Fibroblast of skin of right quadriceps (primary cell): ENCODE results near the gene TRIM65.
"Not testable (repeated sequence)": the region's sequence is repeated elsewhere in the genome, so short reads cannot be mapped to it uniquely, and the experiment has no call there.

ENCODE experiments used
- DNase-seq: peaks from one replicate; pipeline ENCODE4 v3.0.0-alpha.2; 2013

The TRIM65 gene

DNA sequence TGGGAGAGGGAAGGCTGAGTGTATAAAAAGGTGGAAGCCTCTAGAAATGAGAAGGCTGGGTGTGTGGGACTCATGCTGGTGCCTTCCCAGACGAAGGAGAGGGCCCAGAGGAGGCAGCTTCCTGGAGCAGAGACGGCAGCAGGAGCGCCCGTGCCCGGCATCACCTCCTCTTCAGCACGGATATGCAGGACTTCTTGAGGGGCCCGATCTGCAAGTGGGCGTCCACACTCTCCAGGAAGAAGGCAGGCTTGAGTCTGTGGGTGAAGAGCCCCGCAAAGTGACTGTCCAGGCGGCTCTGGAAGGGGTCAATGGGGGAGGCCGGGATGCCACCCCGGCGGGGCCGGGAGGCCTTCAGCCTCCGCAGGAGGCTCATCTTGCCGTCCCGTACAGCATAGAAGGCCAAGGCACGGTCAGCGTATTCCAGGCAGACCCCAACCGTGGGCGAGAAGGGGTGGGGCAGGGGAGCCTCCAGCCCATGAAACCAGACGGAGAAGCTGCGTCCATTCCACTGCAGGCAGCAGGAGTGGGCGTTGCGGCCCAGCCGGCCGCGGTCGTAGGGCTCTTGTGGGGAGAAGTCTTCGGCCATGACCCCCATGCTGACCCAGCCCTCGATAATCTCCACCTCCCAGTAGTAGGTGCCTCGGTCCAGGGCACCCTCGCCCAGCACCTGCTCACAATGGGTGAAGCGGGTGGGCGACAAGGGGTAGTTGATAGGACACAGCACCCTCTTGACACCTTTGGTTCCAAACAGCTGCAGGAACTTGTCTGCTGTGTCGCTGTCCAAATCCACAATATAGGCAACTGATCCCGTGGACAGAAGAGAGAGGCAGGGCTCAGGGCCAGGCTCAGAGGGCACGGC lies 22.2 kb downstream of the TRIM65 start:
- no peak for DNase-seq

DNA sequence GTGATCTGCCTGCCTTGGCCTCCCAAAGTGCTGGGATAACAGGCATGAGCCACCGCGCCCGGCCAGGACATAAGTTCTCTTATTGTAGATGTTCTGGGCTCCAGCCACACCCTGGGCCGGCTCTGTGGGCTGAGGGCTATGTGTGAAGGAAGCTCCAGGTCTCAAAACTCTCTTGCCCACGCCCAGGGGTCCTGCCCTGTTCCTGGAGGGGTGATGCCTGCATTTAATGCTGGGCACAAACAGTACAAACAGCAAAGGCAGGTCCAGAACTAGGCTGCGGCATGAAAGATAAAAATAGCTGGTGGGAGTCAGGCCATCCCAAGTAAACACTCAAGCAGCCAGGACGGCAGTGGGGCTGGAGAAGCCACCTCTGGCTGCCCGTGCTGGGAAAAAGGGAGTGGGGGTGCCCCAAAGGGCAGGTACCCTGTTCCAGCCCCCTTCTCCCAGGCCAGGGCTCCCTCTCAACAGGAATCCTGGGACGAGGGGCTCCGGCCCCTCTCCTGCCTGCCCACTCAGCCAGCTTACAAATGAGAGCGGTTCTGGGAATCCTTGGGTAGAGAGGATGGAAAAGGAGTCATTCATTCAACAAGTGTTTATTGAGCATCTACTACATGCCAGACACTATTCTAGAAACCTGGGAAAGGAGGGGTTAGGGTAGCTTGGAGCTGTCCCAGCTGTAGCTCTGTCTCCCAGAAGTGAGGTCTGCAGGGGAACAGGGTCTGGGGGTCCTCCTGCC lies 23.0 kb downstream of the TRIM65 start:
- DNase-seq: no peak

DNA sequence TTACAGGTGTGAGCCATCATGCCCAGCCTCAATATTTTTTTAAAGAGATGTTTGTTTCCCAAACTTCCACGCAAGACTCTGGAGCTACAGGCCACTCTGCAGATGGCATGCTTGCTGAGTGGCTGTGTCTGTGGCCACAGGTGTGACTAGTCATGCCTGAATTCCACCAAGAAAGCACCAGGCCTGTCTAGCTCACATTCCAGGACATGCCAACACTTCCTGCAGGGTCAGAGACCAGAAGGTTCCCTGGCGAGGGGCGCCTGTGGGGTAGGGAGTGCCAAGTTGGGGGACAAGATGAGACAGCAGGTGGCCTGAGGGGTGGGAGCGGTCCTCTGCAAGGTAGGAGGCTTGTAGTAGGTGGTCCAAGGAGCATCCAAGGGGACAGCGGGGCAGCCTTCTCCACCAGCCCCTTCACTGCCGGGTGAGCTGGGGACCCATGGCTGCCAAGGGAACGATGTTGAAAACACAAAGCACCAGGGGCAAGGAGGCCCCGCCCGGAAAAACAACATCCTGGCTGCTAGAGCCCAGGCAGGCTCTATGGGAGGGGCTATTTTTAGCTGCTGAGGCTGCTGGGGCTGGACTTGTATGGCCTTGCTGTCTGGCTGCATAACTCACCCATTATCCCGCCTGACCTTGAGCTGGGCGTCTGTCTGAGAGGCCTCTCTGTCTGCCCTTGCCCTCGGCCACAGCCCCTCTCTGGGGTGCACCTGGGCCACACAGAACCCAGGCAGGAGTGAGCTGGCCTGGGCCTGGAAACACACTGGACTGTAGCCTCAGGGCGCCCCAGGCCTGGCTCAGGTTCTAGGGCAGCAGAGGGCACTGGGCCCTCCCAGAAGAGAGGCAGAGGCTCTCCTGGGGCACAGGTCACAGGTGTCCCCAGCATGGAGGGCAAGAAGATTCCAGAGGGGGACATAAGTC lies 24.1 kb downstream of the TRIM65 start:
- peak; percentile 52 for DNase-seq

DNA sequence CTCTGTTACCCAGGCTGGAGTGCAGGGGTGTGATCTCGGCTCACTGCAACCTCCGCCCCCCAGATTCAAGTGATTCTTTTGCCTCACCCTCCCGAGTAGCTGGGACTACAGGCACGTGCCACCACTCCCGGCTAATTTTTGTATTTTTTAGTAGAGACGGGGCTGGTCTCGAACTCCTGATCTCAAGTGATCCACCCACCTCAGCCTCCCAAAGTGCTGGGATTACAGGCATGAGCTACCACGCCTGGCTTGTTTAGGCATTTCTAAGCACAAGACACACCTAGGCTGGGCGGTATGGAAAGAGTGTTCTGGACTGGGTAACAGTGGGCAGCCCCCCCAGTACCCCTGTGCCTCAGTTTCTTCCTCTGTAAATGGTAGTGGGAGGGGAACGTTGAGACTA lies 26.5 kb downstream of the TRIM65 start:
- not testable (repeated sequence) for DNase-seq

- DNase-seq: no peak
These were observed 27.2 kb downstream of the TRIM65 start for GRCh38 chr17:75869282-75870141.

- DNase-seq: not testable (repeated sequence)
These were observed 27.9 kb downstream of the TRIM65 start for GRCh38 chr17:75868730-75869281.

DNA sequence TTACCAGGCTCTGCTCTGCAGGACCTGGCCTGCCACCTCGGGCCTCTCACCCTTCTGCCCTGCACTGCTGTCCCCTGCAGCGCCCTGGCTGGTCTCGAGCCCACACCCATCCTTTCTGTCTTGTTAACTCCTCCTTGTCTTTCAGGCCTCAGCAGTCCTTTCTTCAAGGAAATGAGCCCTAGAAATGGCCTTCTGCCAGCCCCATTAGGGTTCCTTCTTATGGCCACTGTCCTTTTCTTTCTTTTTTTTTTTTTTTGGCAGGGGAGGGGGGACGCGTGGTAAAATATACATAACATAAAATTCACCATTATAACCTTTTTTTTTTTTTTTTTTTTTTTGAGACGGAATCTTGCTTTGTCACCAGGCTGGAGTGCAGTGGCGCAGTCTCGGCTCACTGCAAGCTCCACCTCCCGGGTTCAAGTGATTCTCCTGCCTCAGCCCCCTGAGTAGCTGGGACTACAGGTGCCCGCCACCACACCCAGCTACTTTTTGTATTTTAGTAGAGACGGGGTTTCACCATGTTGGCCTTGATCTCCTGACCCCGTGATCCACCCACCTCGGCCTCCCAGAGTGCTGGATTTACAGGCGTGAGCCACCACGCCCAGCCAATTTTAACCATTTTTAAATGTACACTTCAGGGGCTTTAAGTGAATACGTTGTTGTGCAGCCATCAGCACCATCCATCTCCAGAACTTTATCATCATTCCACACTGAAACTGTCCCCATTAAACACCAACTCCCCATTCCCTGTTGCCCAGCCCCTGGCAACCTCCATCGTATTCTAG lies 31.2 kb downstream of the TRIM65 start:
- DNase-seq: not testable (repeated sequence)

DNA sequence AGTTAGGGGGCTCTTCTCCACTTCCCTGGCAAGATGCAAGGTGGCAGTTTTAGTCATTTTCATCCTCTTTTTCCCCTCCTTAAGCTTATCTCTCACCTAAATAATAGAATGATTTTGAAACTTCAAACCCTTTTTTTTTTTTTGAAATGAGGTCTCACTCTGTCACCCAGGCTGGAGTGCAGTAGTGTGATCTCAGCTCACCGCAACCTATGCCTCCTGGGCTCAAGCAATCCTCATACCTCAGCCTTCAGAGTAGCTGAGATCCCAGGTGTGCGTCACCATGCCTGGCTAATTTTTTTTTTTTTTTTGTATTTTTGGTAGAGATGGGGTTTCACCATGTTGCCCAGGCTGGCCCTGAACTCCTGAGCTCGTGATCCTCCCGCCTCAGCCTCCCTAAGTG lies 31.9 kb downstream of the TRIM65 start:
- not testable (repeated sequence) for DNase-seq

DNA sequence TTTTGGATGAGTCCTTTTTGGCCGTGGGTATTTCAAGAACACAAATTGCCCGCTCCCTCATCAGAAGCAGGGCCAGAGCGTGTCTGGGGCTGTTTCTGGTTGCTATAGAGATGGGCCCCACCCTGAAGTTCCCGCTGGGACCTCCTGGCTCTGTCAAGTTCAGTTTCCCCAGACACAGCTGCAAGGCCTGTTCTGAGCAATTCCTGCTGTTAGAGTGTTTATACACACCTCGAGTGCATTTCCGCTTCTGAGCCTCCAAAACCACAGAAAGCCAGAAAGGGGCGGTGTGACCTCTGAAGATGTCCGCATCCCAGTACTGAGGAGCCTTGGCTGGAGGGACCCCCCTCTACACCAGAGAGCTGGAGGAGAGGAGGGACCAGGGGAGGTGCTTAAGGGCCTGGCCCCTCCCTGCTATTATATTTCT lies 32.3 kb downstream of the TRIM65 start:
- peak; percentile 65 for DNase-seq

GRCh38 chr17:75861927-75862317 lies 34.8 kb downstream of the TRIM65 start:
- no peak for DNase-seq

GRCh38 chr17:75859358-75859757 lies 37.4 kb downstream of the TRIM65 start:
- DNase-seq: not testable (repeated sequence)

GRCh38 chr17:75856062-75856756 lies 40.5 kb downstream of the TRIM65 start:
- DNase-seq: no peak

DNA sequence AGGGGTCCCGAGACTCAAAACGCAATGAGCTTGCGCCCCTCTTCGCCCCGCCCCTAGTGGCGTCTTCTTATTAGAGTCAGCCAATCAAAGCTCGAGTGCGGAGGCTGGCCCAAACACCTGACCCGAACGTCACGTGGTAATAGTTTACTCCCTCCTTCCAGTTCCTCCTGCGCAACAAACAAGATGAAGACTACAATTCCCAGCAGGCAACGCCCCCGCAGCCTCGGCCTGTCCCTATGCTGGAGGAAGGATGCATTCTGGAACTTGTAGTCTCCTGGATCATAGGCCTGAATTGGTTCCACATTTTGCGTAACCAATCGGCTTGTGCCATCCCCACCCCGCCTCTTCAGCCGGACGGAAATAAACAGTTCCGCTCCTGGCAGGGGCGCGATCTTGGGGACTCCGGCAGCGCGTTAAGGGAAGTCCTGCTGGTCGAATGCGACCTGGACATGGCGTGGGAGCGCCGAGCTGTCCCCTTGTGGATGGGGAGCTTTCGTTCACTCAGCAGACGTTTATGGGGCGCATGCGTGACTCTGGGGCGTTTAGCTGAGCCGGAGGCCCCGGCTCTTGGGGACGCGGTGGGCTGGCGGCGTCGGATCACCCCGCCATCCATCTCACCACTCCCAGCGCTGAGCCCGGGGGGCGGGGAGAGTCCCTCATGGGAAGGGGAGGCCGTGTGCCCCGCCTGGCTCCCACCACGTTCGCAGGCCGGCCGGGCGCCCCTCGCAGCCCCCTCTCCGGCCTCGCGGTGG lies 41.3 kb downstream of the TRIM65 start, which contains the start of gene WBP2:
WBP2 (minus strand) TSS at position 26 of the 752 bp plus-strand sequence. CDS start 38 bp downstream, outside the sequence.
- DNase-seq: peak; percentile 100

DNA sequence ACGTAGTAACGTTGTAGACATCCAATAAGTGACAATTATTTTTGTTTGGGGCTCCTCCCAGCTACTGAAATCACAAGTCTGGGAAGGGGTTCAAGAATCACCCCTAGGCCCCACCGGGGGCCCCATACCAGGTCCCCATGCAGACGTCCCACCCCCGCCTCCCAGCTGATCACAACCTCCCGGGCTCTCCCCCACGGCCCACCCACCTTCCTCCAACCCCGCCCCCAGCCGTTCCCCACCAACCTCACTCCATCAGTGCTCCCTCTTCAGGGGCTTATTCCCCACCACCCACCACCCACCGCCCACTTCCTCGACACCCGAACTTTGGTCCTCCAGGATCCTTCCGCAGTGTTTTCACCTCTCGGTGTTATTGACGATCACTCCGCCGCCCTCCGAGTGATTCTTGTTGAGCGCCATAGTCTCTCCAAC lies 41.9 kb downstream of the TRIM65 start:
- no peak for DNase-seq

DNA sequence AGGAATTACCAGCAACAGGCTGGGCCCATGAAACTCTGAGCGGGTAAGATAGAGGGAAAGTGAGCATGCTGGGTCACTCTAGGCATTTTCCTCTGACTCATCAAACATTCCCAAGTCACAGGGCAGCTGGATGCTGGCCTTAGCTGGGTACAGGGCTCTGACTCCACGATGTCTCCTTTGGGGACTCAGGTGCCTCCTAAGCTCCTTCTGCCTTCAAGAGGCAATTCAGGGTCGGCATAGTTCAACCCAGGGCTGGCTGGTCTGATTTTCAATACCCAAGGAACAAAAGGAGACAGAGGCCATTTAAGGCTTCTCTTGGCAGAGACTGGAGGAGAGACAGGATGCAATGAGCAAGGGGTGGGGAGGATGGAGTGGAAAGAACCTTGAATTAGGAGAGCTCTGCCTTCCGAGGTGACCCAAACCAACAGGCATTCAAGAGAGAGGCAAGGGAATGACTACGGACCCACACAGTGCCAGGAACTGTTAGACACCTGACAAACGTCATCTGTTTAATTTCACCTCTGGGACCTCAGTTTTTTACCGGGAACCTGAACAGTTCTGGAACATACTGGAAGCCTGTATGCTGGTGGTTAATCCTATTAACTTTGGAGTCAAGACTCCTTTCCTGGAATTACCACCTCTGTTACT lies 42.5 kb downstream of the TRIM65 start:
- no peak for DNase-seq

DNA sequence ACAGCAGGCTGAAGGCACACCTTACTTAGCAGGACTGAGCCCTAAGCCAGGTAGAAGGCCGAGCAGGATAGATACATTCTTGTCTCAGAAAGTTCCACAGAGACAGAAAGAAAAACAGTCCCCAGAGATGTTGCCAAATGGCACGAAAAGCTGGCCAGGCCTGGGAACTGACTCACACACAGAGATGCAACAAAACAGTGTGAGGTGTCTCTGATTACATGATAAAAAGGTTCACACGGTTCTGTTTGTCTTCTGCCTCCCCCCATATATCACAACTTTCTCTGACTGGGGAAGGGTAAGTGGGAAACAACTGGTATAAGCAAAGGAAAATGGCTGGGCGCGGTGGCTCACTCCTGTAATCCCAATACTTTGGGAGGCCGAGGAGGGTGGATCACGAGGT lies 43.3 kb downstream of the TRIM65 start:
- DNase-seq: no peak

DNA sequence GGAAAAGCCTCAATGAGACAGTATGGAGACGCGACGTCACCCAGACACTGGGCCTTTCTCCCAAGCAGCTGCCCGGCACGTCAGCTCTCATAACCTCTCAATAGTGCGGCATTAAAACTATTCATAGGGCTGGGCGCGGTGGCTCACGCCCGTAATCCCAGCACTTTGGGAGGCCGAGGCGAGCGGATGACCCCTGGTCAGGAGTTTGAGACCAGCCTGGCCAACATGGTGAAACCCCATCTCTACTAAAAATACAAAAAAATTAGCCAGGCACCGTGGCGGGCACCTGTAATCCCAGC lies 45.1 kb downstream of the TRIM65 start:
- not testable (repeated sequence) for DNase-seq

DNA sequence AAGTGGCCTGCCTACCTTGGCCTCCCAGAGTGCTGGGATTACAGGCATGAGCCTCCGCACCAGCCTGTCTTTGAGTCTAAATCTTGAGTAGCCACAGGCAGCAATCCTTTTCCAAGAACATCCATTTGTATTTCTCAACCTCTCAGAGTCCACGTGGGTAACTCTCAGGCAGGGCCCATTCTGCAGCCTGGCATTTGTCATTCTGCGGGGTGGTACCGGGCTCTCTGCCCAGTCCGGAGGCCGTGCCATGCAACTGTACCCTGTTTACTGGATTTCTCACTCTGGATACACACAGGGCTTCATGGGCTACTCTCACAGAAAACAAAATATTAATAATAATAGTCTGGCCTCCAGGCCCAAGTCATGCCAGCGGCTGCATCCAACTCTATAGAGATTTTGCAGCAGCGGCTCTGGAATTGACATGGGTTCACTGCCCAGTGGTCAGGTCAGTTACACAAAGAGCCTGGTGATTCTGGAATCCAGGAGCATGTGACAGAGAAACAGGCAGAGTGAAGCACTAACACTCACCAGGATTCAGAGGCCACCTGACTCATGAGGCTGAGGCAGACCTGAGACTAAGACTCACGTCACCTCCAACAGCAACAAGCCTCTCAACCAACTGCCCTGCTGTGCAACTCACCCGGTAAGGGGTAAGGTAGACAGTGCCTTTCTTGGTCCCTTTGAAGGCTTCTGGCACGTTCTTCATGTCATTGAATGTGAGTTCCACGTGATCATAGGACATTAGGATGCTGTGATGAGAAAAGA lies 45.6 kb downstream of the TRIM65 start:
- no peak for DNase-seq
